Kasumi-1 (cell line): ENCODE data around the gene GPS1.

Source experiments
- DNase-seq, 2 experiments: peaks; one replicate each; lab custom pipeline; 2025; lab: John Stamatoyannopoulos, UW

GPS1 gene

GRCh38 chr17:82079001-82079677 is 27.4 kb downstream of the GPS1 start:
- DNase-seq = no peak

- DNase-seq = no peak
Observed at GRCh38 chr17:82080048-82080788, 28.5 kb downstream of the GPS1 start.

GRCh38 chr17:82080789-82081464 is 29.2 kb downstream of the GPS1 start:
- DNase-seq = no peak

- no peak for DNase-seq
Observed at GRCh38 chr17:82081546-82081945, 29.8 kb downstream of the GPS1 start.

- DNase-seq = no peak
Observed at GRCh38 chr17:82081966-82082365, 30.3 kb downstream of the GPS1 start.

GRCh38 chr17:82082456-82082855 is 30.8 kb downstream of the GPS1 start:
- DNase-seq = no peak

- DNase-seq = no peak
Observed at GRCh38 chr17:82083009-82083408, 31.3 kb downstream of the GPS1 start.

- no peak for DNase-seq
Observed at GRCh38 chr17:82083533-82084359, 32.0 kb downstream of the GPS1 start.

- no peak for DNase-seq
Observed at GRCh38 chr17:82084373-82085030, 32.8 kb downstream of the GPS1 start.

GRCh38 chr17:82085031-82085861 is 33.5 kb downstream of the GPS1 start:
- DNase-seq = no peak

GRCh38 chr17:82085931-82086764 is 34.5 kb downstream of the GPS1 start:
- DNase-seq = no peak

- DNase-seq = no peak
Observed at GRCh38 chr17:82086941-82087906, 35.5 kb downstream of the GPS1 start.

- no peak for DNase-seq
Observed at GRCh38 chr17:82087961-82088837, 36.5 kb downstream of the GPS1 start.

GRCh38 chr17:82088838-82089722 is 37.4 kb downstream of the GPS1 start:
- no peak for DNase-seq

- DNase-seq = no peak
Observed at GRCh38 chr17:82089723-82090548, 38.2 kb downstream of the GPS1 start.
